Trophoblast cell (in vitro differentiated cells and primary cell): Measurements from ENCODE around the gene EPB41L2.
"Not testable (repeated sequence)": the region's sequence is repeated elsewhere in the genome, so short reads cannot be mapped to it uniquely, and the experiment has no call there.

Experiments
- DNase-seq, 2 donors: peaks; one replicate each; pipeline ENCODE4 v3.0.0-alpha.2; 2016
- H2AFZ ChIP-seq: 2 replicates; pipeline ENCODE4 v1.6.1; 2013; ENCODE audit warnings: low read length, moderate library complexity, mild to moderate bottlenecking; ENCODE audit not compliant: insufficient read depth, poor library complexity
- H2AK5ac ChIP-seq: 2 replicates; pipeline ENCODE4 v1.6.1; 2013; ENCODE audit warnings: mild to moderate bottlenecking, low read length
- H2BK120ac ChIP-seq: 2 replicates; pipeline ENCODE4 v1.6.1; 2013; ENCODE audit warnings: low read length, mild to moderate bottlenecking, moderate library complexity; ENCODE audit not compliant: insufficient read depth, poor library complexity
- H2BK12ac ChIP-seq: 2 replicates; pipeline ENCODE4 v1.6.1; 2013; ENCODE audit warnings: mild to moderate bottlenecking, low read length, moderate library complexity
- H2BK5ac ChIP-seq: 2 replicates; pipeline ENCODE4 v1.6.1; 2013; ENCODE audit warnings: low read length, low read depth, moderate library complexity, mild to moderate bottlenecking; ENCODE audit not compliant: poor library complexity
- H3K14ac ChIP-seq: 2 replicates; pipeline ENCODE4 v1.6.1; 2013; ENCODE audit warnings: mild to moderate bottlenecking, low read length
- H3K18ac ChIP-seq: 2 replicates; pipeline ENCODE4 v1.6.1; 2013; ENCODE audit warnings: mild to moderate bottlenecking, low read length
- H3K23ac ChIP-seq: 2 replicates; pipeline ENCODE4 v1.6.1; 2013; ENCODE audit warnings: low read length
- H3K27ac ChIP-seq: 2 replicates; pipeline ENCODE4 v1.5.1; 2013; ENCODE audit warnings: low read depth, mild to moderate bottlenecking, inconsistent platforms, low read length, moderate library complexity
- H3K27me3 ChIP-seq: 2 replicates; pipeline ENCODE4 v1.6.1; 2013; ENCODE audit warnings: inconsistent platforms, mild to moderate bottlenecking, low read length, moderate library complexity; ENCODE audit not compliant: insufficient read depth
- H3K36me3 ChIP-seq, 2 experiments: 1 replicate in 1 of 2; 2 replicates in 1 of 2; pipeline ENCODE4 v1.6.1; 2013; ENCODE audit warnings: low read length in 2 of 2, mild to moderate bottlenecking in 2 of 2, moderate library complexity in 1 of 2; ENCODE audit not compliant: insufficient read depth in 2 of 2, control insufficient read depth in 1 of 2
- H3K4ac ChIP-seq: 2 replicates; pipeline ENCODE4 v1.6.1; 2013; ENCODE audit warnings: low read depth, mild to moderate bottlenecking, low read length, moderate library complexity
- H3K4me1 ChIP-seq, 2 experiments: 1 replicate in 1 of 2; 2 replicates in 1 of 2; pipeline ENCODE4 v1.6.1; 2013; ENCODE audit warnings: low read length in 2 of 2, mild to moderate bottlenecking in 2 of 2, moderate library complexity in 1 of 2; ENCODE audit not compliant: insufficient read depth in 2 of 2, control insufficient read depth in 1 of 2
- H3K4me2 ChIP-seq: 2 replicates; pipeline ENCODE4 v1.6.1; 2013; ENCODE audit warnings: inconsistent platforms, mild to moderate bottlenecking, low read length, moderate library complexity
- H3K4me3 ChIP-seq: 2 replicates; pipeline ENCODE4 v1.5.1; 2013; ENCODE audit warnings: mild to moderate bottlenecking, low read depth, low read length, inconsistent platforms
- H3K79me1 ChIP-seq: one replicate; pipeline ENCODE4 v1.6.1; 2013; ENCODE audit warnings: low read length
- H3K79me2 ChIP-seq: 2 replicates; pipeline ENCODE4 v1.6.1; 2013; ENCODE audit warnings: low read length, mild to moderate bottlenecking; ENCODE audit not compliant: control insufficient read depth, insufficient read depth, poor library complexity
- H3K9ac ChIP-seq: 2 replicates; pipeline ENCODE4 v1.6.1; 2013; ENCODE audit warnings: mild to moderate bottlenecking, low read length
- H3K9me3 ChIP-seq: 2 replicates; pipeline ENCODE4 v1.6.1; 2013; ENCODE audit warnings: low read depth, mild to moderate bottlenecking, control low read depth, inconsistent platforms, low read length; ENCODE audit not compliant: insufficient read depth
- H4K12ac ChIP-seq: 2 replicates; pipeline ENCODE4 v1.6.1; 2013; ENCODE audit warnings: low read depth, mild to moderate bottlenecking, low read length, moderate library complexity
- H4K8ac ChIP-seq: 2 replicates; pipeline ENCODE4 v1.6.1; 2013; ENCODE audit warnings: low read depth, mild to moderate bottlenecking, low read length, moderate library complexity
- H4K91ac ChIP-seq: one replicate; pipeline ENCODE4 v1.6.1; 2013; ENCODE audit warnings: low read depth, mild to moderate bottlenecking, low read length, moderate library complexity
- WGBS: extraction: QIAGEN DNeasy Blood & Tissue Kit; methylation state at CpG from one replicate; pipeline ENCODE4 v1.1.7; 2013; ENCODE audit warnings: missing lambda C conversion rate; ENCODE audit not compliant: insufficient read length, insufficient coverage; ENCODE audit errors: extremely low coverage; 5-methylcytosine and 5-hydroxymethylcytosine counted together

Gene EPB41L2

DNA sequence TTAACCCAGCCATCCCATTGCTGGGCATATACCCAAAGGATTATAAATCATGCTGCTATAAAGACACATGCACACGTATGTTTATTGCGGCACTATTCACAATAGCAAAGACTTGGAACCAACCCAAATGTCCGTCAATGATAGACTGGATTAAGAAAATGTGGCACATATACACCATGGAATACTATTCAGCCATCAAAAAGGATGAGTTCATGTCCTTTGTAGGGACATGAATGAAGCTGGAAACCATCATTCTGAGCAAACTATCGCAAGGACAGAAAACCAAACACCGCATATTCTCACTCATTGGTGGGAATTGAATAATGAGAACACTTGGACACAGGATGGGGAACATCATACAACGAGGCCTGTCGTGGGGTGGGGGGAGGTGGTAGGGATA lies 28.9 kb upstream of the EPB41L2 start:
- H2AK5ac ChIP-seq, H3K79me2 ChIP-seq, H4K12ac ChIP-seq, H2BK5ac ChIP-seq, H3K4me1 ChIP-seq, H2BK12ac ChIP-seq, H3K14ac ChIP-seq, H3K4me2 ChIP-seq, H3K4me3 ChIP-seq, H4K8ac ChIP-seq, H3K79me1 ChIP-seq, H3K23ac ChIP-seq, H3K36me3 ChIP-seq, H3K27ac ChIP-seq, H3K4ac ChIP-seq, H2BK120ac ChIP-seq, H3K27me3 ChIP-seq, H3K9me3 ChIP-seq, H4K91ac ChIP-seq, H3K18ac ChIP-seq, H2AFZ ChIP-seq, H3K9ac ChIP-seq, DNase-seq: not testable (repeated sequence)
- WGBS = no CpG with 5 or more reads among the region's 7 CpGs

DNA sequence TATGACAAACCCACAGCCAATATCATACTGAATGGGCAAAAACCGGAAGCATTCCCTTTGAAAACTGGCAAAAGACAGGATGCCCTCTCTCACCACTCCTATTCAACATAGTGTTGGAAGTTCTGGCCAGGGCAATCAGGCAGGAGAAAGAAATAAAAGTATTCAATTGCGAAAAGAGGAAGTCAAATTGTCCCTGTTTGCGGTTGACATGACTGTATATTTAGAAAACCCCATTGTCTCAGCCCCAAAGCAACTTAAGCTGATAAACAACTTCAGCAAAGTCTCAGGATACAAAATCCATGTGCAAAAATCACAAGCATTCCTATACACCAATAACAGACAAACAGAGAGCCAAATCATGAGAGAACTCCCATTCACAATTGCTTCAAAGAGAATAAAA lies 27.3 kb upstream of the EPB41L2 start:
- not testable (repeated sequence) for H3K23ac ChIP-seq, H4K8ac ChIP-seq, H3K9ac ChIP-seq, H3K4me3 ChIP-seq, DNase-seq, H2BK12ac ChIP-seq, H4K12ac ChIP-seq, H2AK5ac ChIP-seq, H3K27ac ChIP-seq, H3K79me1 ChIP-seq, H4K91ac ChIP-seq, H2AFZ ChIP-seq, H3K18ac ChIP-seq, H3K27me3 ChIP-seq, H2BK5ac ChIP-seq, H3K4me2 ChIP-seq, H3K4ac ChIP-seq, H3K4me1 ChIP-seq, H3K14ac ChIP-seq, H3K36me3 ChIP-seq, H3K9me3 ChIP-seq, H2BK120ac ChIP-seq, H3K79me2 ChIP-seq
- WGBS = no CpG with 5 or more reads among the region's 3 CpGs

DNA sequence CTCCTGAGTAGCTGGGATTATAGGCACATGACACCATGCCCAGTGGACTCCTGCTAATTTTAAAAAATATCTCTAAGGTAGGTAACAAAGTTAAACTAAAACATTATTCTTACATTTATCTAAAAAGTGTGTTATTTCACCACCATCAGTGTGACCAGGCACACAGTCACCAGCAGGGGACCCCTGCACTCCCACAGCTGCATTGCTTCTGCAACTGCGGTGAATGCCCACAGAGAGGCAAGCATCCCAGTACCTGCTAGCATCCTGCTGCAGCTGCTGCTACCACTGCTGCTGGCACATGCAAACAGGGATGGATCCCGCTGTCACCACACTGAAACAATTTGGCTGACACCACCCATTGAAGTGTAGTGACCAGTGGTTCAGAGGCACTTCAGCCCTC lies 21.9 kb upstream of the EPB41L2 start:
- Histone ChIP-seq H3K4me2 (no peak overlapping the region), H3K4me1 (no peaks in the 10 kb centered on the region), H3K27ac (no peak overlapping the region), H2BK5ac (no peak overlapping the region), H3K9me3 (peaks cover 7% of the 10 kb centered on the region), H3K9ac (no peak overlapping the region), H4K12ac (no peak overlapping the region), H3K4me3 (no peak overlapping the region), H3K18ac (no peak overlapping the region), H4K8ac (no peak overlapping the region), H3K36me3 (no peaks in the 10 kb centered on the region), H3K23ac (no peak overlapping the region), H3K79me1 (no peaks in the 10 kb centered on the region), H2BK12ac (no peak overlapping the region), H3K27me3 (no peaks in the 10 kb centered on the region), H2AK5ac (no peak overlapping the region), H2AFZ (no peak overlapping the region), H2BK120ac (no peak overlapping the region), H4K91ac (no peak overlapping the region), H3K79me2 (no peaks in the 10 kb centered on the region), H3K14ac (no peak overlapping the region), H3K4ac (no peak overlapping the region)
- no peak for DNase-seq
- WGBS = no CpG with 5 or more reads among the region's 2 CpGs

DNA sequence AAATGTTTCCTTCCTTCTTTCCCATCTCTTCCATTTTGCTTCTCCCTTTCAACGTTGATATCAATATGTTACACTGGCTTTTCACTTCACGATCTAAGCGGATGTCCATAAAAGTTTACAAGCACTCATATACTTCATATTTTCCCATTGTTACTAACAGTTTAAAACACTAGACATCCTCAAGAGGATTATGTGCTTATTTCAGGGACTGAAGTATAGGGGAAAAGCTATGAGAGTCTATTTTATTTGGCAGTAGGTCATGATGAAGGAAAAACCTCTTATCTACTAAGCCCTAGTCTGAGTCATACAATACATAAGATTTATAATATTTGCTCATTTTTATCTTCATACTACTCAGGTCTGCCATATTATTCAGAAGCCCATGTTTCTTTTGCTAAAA lies 20.6 kb upstream of the EPB41L2 start:
- Histone ChIP-seq H3K9me3 (peaks cover 7% of the 10 kb centered on the region), H3K9ac (no peak overlapping the region), H3K14ac (no peak overlapping the region), H4K8ac (no peak overlapping the region), H3K4me2 (no peak overlapping the region), H3K36me3 (no peaks in the 10 kb centered on the region), H3K4me1 (no peaks in the 10 kb centered on the region), H3K4me3 (no peak overlapping the region), H4K12ac (no peak overlapping the region), H2AK5ac (no peak overlapping the region), H3K27me3 (no peaks in the 10 kb centered on the region), H2BK5ac (no peak overlapping the region), H3K79me1 (no peaks in the 10 kb centered on the region), H2BK120ac (no peak overlapping the region), H3K79me2 (no peaks in the 10 kb centered on the region), H3K18ac (no peak overlapping the region), H3K23ac (no peak overlapping the region), H3K27ac (no peak overlapping the region), H2BK12ac (no peak overlapping the region), H2AFZ (no peak overlapping the region), H3K4ac (no peak overlapping the region), H4K91ac (no peak overlapping the region)
- no peak for DNase-seq
- no CpG with 5 or more reads among the region's 3 CpGs for whole genome bisulfite sequencing
